Fibroblast of peridontal ligament (primary cell): Measurements from ENCODE around the gene WDR88.
A peak's percentile ranks its signal among the peaks of the same experiment; 100 is the strongest.
"Not testable (repeated sequence)": the region's sequence is repeated elsewhere in the genome, so short reads cannot be mapped to it uniquely, and the experiment has no call there.

Source experiments
- DNase-seq: peaks from one replicate; pipeline ENCODE4 v3.0.0-alpha.2; 2010; ENCODE audit errors: extremely low read depth

WDR88 gene

DNA sequence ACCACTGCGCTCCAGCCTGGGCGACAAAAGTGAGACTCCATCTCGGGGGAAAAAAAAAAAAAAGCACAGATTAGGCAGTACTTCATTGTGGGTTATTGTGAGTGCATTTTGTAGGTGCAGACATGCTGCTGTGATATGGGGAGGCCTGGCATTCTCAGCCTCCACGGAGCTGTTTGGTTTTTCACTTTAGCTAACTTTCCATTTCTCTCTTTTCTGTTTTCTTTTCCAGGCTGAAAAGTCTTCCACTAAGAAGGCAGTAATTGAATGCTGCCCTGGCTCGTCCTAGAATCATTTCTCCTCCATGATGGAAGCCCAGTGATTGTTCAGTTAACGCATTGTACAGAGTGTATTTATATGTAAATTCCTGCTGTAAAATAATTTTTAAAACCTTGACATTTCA is 2.0 kb upstream of the WDR88 start:
- DNase-seq, result no peak

DNA sequence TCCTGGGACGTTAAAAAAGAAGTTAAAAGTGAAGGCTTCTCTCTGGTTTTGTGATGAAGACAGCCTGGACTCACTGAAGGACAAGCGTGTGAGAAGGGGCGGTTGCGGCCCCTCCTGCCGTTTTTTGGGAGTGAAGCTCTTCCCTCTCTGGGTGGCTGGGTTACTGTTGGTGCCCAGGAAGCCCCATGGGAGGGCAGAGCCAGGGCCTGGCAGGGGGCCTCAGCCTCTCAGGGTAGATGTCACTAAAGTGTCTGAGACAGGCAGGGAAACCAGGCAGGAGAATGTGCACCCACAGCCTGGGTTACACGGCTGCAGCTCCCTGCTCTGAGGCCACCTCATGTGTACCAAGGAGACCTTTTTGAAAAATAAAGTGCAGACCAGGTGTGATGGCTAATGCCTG is 1.5 kb upstream of the WDR88 start:
- no peak for DNase-seq

DNA sequence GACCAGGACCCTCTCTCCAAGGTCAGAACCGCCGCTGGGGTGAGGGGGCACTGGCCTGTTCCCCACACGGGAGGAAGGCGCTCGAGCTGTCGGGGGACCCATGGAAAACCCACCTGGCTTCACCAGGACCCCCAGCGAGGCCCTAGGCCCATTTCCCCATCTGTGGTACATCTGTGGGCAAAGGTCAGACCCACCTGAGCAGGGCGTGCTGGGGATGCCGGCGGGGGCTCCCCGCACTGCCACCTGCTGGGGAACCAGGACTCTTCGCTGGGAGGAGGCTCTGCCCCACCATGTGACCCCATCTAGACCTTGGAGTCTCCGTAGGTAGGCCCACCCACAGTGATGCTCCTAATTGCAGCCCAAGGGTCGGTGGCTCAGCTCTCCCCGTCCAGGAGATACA is 511 bp downstream of the WDR88 start:
- no peak for DNase-seq

DNA sequence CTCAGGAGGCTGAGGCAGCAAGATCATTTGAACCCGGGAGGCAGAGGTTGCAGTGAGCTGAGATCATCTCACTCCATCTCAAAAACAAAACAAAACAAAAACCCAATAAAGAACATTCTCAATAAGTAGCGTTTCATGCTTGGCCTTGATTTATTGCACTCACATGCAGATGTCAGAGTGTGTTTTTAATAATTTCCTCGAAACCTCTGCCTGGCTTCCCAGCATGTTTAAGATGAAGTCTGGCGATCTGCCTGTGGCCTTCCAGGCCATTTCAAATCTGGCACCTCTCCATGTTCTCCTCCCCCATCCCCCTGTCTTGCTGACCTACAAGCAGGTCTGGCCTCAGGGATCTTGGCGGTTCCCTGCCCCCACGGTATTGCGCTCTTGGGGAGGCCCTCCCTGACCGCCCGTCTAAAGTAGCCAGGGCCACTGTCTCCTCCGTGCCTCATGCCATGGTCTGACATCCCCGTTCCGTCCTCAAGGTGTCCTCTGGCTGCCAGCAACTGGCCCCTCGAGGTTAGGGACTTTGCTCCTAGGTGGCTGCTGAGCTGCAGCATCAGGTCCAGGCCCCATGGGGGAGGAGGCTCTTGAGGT is 1.6 kb downstream of the WDR88 start:
- no peak for DNase-seq

DNA sequence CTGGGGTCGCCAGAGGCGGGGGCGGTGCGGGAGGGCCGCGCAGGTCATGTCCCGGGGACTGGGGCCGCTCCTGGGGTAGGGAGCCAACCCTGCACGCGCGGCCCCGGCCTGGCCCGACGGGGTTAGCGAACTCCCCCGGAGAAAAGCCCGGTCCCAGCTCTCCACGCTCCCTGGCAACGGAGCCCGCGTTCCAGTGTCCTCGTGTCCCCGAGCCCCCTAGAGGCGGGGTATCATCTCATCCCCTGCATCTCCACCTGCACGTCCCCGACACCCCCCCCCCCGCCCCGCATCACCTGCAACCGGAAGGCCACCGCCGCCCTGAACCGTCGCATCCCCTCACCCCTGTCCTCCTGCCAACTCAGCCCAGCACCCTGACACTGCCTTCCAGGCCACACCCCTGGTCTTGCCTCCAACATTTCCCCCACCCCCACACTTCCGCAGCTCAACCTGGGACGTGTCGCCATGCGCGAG is 2.7 kb downstream of the WDR88 start:
- no peak for DNase-seq

DNA sequence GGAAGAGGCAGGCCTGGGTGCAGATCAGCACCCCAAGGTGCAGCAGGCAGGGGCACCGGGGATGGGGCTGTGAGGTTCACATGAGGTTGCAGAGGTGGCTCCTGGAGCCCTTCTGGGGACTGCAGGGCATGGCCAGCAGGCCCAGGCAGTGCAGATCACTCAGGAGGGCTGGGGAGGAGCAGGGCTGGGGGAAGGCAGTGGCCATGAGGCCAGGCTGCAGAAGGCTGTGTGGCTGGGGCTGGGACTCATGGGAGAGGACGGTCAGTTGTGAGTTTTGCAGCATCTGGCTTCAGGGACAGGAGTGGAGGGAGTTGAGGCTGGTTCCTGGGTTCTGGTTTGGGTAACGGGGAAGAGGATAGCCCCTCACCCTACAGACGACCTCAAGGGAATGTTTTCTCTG is 7.3 kb downstream of the WDR88 start:
- DNase-seq, result no peak

DNA sequence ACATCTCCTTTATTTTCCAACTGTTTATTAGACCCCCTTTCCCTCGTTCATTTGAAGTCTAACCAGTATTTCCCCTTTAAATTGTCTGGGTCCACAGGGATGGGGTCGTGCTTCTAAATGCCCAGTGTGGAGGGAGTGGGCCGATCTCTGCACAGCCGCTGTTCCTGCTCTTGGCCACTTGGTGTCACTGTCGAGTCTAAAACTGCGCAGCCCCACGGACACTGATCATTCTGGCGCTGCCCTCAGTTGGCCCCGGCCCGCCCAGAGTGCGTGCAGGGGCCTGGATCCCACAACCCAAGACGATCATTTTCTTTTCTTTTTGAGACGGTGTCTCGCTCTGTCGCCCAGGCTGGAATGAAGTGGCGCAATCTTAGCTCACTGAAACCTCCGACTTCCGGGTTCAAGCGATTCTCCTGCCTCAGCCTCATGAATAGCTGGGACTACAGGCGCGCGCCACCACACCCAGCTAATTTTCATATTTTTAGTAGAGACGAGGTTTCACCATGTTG is 12.0 kb downstream of the WDR88 start:
- peak; percentile 57 for DNase-seq

DNA sequence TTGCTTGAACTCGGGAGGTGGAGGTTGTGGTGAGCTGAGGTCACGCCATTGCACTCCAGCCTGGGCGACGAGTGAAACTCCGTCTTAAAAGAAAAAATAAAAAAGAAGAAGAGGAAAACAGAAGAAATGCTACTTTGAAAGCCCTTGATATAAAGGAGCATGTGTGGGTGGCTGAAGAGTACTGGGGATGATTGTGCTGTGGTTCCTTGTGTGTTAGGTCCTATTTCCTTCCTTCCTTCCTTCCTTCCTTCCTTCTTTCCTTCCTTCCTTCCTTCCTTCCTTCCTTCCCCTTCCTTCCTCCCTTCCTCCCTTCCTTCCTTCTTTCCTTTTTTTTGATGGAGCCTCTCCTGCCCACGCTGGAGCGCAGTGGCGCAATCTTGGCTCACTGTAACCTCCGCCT is 14.3 kb downstream of the WDR88 start:
- no peak for DNase-seq

DNA sequence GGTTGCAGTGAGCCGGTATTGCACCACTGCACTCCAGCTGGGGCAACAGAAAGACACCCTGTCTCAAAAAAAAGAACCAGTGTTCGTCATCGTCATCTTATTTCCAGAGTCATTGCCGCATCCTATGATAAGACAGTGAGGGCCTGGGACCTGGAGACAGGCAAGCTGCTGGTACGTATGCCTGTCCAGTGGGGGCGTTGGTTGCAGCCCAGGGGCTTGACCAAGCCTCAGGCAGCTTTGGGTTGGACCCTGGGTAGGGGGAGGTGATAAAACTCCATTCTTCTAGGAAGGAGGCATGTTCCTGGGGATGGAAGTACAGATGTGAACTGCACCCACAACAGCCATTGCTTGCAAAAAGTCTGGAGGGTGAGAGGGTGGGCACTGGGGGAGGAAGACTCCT is 15.6 kb downstream of the WDR88 start:
- DNase-seq, result no peak

DNA sequence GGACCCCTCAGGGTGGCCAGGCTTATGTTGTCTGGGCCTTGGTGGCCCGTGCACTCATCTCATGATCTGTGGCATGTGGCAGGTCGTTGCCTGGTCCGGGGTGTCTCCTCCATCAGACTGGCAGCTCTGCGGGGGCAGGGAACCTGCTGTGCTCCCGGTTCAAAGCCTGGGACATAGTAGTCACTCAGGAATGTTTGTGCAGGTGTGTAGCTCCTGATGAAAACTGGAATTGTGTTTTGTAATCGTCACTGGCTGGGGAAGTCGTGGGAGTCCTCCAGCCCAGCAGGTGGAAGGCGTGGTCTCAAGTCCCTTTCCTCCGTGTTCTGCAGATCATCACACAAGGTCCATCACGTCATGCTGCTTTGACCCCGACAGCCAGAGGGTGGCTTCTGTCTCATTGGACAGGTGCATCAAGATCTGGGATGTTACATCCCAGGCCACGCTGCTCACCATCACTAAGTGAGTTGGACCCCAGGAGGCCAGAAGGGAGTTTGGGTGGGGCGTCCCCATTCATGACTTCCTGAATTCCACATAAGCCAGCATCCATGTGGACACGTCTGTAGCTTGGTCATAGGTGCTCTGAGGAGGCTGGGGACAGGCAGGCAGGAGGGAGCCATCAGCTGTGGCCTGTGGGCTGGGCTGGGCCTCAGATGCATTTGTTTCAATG is 19.1 kb downstream of the WDR88 start:
- no peak for DNase-seq

DNA sequence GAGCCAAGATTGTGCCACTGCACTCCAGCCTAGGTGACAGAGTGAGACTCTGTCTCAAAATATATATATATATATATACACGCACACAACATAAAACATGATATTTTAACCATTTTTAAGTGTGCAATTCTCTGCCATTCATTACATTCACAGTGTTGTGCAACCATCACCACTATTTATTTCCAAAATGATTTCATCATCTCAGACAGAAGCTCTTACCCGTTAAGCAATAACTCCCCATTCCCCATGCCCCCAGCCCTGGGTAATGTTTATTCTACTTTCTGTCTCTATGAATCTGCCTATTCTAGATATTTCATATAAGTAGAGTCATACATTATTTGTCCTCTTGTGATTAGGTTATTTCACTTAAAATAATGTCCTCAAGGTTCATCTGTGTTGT is 20.3 kb downstream of the WDR88 start:
- no peak for DNase-seq

DNA sequence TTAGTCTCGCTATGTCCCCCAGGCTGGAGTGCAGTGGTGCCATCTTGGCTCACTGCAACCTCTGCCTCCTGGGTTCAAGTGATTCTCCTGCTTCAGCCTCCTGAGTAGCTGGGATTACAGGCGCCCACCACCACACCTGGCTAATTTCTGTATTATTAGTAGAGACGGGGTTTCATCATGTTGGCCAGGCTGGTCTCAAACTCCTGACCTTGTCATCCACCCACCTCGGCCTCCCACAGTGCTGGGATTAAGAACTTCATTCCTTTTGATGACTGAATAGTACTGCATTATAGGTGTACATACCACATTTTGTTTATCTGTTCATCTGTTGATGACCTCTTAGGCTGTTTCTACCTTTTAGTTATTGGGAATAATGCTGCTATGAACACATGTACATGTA is 20.7 kb downstream of the WDR88 start:
- not testable (repeated sequence) for DNase-seq

DNA sequence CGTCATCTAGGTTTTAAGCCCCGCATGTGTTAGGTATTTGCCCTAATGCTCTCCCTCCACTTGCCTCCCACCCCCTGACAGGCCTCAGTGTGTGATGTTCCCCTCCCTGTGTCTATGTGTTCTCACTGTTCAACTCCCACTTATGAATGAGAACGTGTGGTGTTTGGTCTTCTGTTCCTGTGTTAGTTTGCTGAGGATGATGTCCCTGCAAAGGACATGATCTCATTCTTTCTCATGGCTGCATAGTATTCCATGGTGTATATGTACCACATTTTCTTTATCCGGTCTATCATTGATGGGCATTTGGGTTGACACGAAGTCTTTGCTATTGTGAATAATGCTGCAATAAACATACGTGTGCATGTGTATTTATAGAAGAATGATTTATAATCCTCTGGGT is 22.4 kb downstream of the WDR88 start:
- DNase-seq, result not testable (repeated sequence)

DNA sequence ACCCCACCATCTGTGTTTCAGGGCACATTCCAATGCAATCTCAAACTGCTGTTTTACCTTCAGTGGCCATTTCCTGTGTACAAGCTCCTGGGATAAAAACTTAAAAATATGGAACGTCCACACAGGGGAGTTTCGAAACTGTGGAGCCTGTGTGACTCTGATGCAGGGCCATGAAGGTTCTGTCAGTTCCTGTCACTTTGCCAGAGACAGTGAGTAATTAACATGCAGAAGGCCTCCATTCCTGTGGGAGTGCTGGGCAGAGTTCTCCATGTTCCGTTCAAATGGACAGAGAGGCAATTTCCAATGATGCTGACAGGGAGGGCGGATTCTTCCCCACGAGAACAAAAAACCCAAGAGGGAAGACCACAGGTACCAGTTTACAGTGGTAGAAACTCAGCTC is 24.4 kb downstream of the WDR88 start:
- peak; percentile 42 for DNase-seq

DNA sequence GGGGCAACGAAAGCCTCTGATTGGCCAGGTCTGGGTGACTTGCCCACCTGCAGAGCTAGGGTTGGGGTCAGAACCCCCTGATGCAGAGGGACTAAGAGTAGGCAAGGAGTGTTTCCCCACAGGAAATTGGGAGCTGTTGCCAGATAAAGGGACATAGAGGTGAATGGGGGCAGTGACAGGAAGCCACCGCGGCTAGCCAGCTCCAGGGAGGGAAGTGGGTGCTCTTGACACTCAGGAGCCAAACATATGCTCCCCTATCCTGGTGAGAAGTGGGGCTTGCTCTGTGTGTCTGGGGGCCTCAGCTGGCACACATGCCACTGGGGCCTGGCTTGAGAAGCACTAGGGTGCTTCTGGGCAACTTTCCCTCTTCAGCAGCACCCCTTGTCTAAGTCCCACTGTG is 26.0 kb downstream of the WDR88 start:
- no peak for DNase-seq

DNA sequence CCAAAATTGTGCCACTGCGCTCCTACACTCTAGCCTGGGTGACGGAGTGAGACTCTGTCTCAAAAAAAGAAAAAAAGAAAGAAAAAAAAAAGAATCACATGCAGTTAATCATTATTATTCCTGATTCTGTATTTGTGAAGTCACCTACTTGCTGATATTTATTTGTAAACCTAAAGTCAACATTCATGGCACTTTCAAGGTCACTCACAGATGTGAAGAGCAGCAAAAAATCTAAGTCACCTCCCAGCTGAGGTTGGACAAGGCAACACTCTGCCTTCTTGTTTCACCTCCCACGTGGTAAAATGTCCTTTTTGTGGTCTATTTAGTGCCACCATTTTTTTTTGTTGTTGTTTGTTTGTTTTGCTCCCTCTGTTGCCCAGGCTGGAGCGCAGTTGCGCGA is 26.5 kb downstream of the WDR88 start:
- no peak for DNase-seq

DNA sequence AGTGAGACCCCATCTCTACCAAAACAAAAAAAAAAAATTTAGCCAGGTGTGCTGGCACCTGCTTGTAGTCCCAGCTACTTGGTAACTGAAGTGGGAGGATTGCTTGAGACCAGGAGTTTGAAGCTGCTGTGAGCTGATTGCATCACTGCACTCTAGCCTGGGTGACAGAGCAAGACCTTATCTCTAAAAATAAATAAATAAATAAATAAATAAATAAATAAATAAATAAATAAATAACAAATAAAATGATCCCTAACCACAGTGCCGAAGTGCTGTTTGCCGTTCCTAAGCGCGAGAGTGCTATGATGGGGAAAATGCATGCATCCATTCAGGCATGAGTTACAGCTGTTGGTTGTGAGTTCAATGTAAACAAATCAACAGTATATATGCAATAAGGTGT is 27.2 kb downstream of the WDR88 start:
- DNase-seq, result no peak

DNA sequence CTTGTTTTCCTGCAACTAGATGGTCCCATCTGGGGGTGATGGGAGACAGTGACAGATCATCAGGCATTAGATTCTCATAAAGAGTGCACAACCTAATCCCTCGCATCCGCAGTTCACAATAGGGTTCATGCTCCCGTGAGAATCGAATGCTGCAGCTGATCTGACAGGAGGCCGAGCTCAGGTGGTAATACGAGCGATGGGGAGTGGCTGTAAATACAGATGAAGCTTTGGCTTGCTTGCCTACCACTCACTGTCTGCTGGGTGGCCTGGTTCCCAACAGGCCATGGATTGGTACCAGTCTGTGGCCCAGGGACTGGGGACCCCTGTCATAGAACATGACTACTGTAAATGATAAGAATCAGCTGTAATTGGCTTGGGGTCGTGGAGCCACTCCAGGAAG is 28.0 kb downstream of the WDR88 start:
- DNase-seq, result no peak

DNA sequence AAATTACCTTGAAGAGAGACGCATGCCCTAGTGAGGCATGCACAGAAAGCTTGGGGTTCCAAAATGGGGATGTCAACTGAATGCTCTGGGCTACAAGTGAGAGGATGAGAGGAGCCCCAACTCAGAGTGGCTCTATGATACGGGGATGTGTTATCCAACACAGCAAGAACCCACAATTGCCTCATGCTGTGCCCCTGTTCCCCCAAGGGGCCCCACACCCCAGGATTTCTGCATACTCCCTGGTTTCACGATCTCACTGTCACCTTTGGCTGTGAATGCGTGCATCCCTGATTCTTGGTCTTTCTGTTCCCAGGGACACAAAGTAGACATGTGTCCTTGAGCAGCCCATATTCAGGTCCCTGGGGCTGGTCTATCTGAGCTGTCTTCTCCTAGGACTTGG is 29.3 kb downstream of the WDR88 start:
- no peak for DNase-seq

DNA sequence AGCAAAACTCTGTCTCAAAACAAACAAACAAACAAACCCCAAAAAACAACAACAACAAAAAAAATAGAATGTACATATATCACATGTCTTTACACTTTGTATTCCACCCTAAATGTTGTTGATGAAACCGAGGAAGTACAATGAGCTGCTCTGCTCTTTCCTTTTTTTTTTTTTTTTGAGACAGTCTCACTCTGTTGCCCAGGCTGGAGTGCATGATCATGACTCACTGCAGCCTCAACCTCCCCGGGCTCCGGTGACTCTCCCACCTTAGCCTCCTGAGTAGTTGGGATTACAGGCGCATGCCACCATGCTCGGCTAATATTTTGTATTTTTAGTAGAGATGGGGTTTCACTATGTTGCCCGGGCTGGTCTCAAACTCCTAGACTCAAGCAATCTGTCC is 31.6 kb downstream of the WDR88 start:
- no peak for DNase-seq

DNA sequence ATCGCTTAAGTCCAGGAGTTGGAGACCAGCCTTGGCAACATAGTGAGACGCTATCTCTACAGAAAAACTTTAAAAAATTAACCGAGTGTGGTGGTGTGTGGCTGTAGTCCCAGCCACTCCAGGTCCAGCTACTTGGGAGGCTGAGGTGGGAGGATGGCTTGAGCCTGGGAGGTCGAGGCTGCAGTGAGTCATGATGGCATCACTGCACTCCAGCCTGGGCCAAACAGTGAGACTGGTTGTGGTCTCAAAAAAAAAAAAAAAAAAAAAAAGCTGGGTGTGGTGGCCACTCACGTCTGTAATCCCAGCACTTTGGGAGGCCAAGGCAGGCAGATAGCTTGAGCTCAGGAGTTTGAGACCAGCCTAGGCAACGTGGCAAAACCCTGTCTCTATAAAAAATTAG is 34.1 kb downstream of the WDR88 start:
- DNase-seq, result not testable (repeated sequence)

DNA sequence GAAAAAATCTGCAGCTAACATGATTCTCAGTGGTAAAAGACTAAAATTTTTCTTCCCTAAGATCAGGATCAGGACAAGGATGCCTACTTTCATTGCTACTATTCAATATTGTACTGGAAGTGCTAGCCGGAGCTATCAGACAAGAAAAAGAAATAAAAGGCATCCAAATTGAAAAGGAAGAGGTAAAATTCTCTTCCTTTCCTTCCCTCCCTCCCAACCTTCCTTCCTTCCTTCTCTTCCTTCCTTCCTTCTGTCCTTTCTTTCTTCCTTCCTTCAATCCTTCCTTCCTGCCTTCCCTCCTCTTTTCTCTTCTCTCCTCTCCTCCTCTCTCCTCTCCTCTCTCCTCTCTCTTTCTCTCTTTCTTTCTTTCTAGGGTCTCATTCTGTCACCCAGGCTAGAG is 35.5 kb downstream of the WDR88 start:
- no peak for DNase-seq

DNA sequence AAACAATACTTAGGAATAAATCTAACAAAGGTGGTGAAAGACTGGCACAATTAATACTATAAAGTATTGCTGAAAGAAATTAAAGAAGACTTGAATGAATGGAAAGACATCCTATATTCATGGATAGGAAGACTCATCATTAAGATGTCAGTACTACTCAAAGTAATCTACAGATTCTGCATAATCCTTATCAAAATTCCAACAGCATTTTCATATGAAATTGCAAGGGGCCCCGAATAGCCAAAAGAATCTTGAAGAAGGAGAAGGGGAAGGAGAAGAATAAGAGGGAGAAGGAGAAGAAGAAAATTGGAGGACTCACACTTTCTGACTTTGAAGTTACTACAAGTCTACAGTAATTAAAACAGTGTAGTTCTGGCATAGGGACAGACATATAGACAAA is 36.6 kb downstream of the WDR88 start:
- no peak for DNase-seq
